Adrenal gland (tissue), 12 donors: ENCODE data around the gene ZNF554. TPM values are rescaled to one million over a fixed set of nuclear protein-coding genes. Genes with fewer than 3 reads are reported as not detected.

Source experiments
- DNase-seq, 7 donors: peaks; one replicate each; pipeline ENCODE4 v3.0.0-alpha.2; 2019 to 2020
- H3K27ac ChIP-seq, 5 donors: fragments of 200-600 bp; sonication (generic) in 4 of 5; 1 replicate in 3 of 5; 2 replicates in 2 of 5; pipeline versions ENCODE4 v1.5.1 to v1.8.0; 2016 to 2020; ENCODE audit warnings: mild to moderate bottlenecking in 1 of 5
- H3K27me3 ChIP-seq: fragments of 200-600 bp; 2 replicates; pipeline ENCODE4 v1.8.0; 2021
- H3K36me3 ChIP-seq, 2 donors: fragments of 200-600 bp; replicated peaks in 1 of 2; 1 replicate in 1 of 2; 2 replicates in 1 of 2; pipeline versions ENCODE4 v1.5.1 to v1.8.0; 2018 to 2022
- H3K4me1 ChIP-seq, 2 donors: fragments of 200-600 bp; replicated peaks in 1 of 2; 1 replicate in 1 of 2; 2 replicates in 1 of 2; pipeline versions ENCODE4 v1.5.1 to v1.8.0; 2018 to 2021
- H3K4me3 ChIP-seq, 4 donors: fragments of 200-600 bp; sonication (generic) in 3 of 4; one replicate each; pipeline ENCODE4 v1.5.1; 2016 to 2018
- H3K9me3 ChIP-seq, 3 donors: fragments of 200-600 bp; sonication (generic) in 1 of 3; replicated peaks in 1 of 3; 1 replicate in 2 of 3; 2 replicates in 1 of 3; pipeline versions ENCODE4 v1.5.1 to v1.8.0; 2016 to 2021
- CTCF ChIP-seq, 6 experiments: fragments of 450-650 bp in 4 of 6; fragments of 200-600 bp in 2 of 6; sonication (generic) in 1 of 6; IDR thresholded peaks; 1 replicate in 5 of 6; 2 replicates in 1 of 6; pipeline versions ENCODE4 v1.5.1 to v1.8.0; 2016 to 2021; ENCODE audit warnings: antibody characterized with exemption in 6 of 6, mild to moderate bottlenecking in 2 of 6, moderate library complexity in 1 of 6
- POLR2A ChIP-seq, 2 donors: fragments of 450-650 bp; IDR thresholded peaks; one replicate each; pipeline ENCODE4 v1.6.1; 2017; ENCODE audit warnings: antibody characterized with exemption in 2 of 2, mild to moderate bottlenecking in 2 of 2, moderate library complexity in 1 of 2
- WGBS, 4 donors: extraction: QIAGEN DNeasy Blood & Tissue Kit in 2 of 4; methylation state at CpG; one replicate each; pipeline versions ENCODE4 v1.1.5 to v1.1.7; 2013 to 2017; 5-methylcytosine and 5-hydroxymethylcytosine counted together
- intact Hi-C, 2 donors: fragments of 100-400 bp; cut with DNase I; formaldehyde crosslinking; loops; one replicate each; pipeline versions ENCODE4 v1.14.1 to v1.15.0; 2022 to 2023
- polyA plus RNA-seq, 3 donors: library from polyadenylated mRNA; stranded (reverse); fragments of 200-250 nt in 2 of 3; fragments of 350-450 nt in 1 of 3; fragmentation: Illumina TruSeq in 1 of 3; extraction: RNeasy Lipid Tissue Mini Kit (QIAGEN cat#74804) in 1 of 3; gene quantifications; one replicate each; pipeline ENCODE4 v1.2.3, GENCODE V29; 2013 to 2014
- total RNA-seq, 9 donors: library from RNA; depleted of rRNA in 4 of 9; stranded (reverse); fragments of >200 nt in 4 of 9; fragments of 120-200 nt in 1 of 9; fragmentation: NEBNext Ultra II Directional in 1 of 9; extraction: Animal tissue kit (Norgen Biotek cat#: 25700) in 1 of 9; gene quantifications; one replicate each; pipeline versions ENCODE4 v1.1.0 to v1.2.4, GENCODE V29; 2013 to 2023
- donor health status: healthy with polysubstance abuse.
- donor health status: Bipolar disorder and iron deficiency.
- donor health status: DM: yes; HTN: yes; CAD: no.
- donor health status: DM: no; HTN: no; CAD: no.
- donor health status: DM: no; HTN: no; CAD: no.
- donor health status: DM: yes; HTN: yes; CAD: no.

The ZNF554 gene
- total and polyA plus RNA-seq, 12 donors: 1.6 to 6.9 (median 3.9) TPM

- DNase-seq: no peak
- H3K4me1 ChIP-seq: peaks cover 11 to 27% of the 10 kb centered on the region in 2 donors
- no peaks in the 10 kb centered on the region for H3K36me3 ChIP-seq
- no peak for TF ChIP-seq CTCF (IDR thresholded peaks at IDR 0.05)
- no peak for TF ChIP-seq POLR2A (IDR thresholded peaks at IDR 0.05)
- intact Hi-C loops: no loop called here
- no peaks in the 10 kb centered on the region for H3K27me3 ChIP-seq
- no peak overlapping the region for H3K27ac ChIP-seq
- no peak overlapping the region for H3K4me3 ChIP-seq
- H3K9me3 ChIP-seq: no peaks in the 10 kb centered on the region
- 90 to 96% (median 94%) methylated on average over 5 of the region's 5 CpGs for WGBS, 4 donors
Observed at GRCh38 chr19:2788237-2788636, 31.4 kb upstream of the ZNF554 start.

GRCh38 chr19:2790194-2790556 lies 29.5 kb upstream of the ZNF554 start:
- TF ChIP-seq CTCF (IDR thresholded peaks at IDR 0.05): no peak
- TF ChIP-seq POLR2A (IDR thresholded peaks at IDR 0.05): no peak
- Histone ChIP-seq H3K9me3 (no peaks in the 10 kb centered on the region), H3K27me3 (no peaks in the 10 kb centered on the region), H3K36me3 (peaks cover 0 to 8% of the 10 kb centered on the region in 2 donors), H3K4me3 (no peak overlapping the region), H3K27ac (no peak overlapping the region), H3K4me1 (peaks cover 7 to 11% of the 10 kb centered on the region in 2 donors)
- no peak for DNase-seq
- intact Hi-C loops: no loop called here
- WGBS, 4 donors: 90 to 97% (median 94%) methylated on average over 14 of the region's 14 CpGs

DNA sequence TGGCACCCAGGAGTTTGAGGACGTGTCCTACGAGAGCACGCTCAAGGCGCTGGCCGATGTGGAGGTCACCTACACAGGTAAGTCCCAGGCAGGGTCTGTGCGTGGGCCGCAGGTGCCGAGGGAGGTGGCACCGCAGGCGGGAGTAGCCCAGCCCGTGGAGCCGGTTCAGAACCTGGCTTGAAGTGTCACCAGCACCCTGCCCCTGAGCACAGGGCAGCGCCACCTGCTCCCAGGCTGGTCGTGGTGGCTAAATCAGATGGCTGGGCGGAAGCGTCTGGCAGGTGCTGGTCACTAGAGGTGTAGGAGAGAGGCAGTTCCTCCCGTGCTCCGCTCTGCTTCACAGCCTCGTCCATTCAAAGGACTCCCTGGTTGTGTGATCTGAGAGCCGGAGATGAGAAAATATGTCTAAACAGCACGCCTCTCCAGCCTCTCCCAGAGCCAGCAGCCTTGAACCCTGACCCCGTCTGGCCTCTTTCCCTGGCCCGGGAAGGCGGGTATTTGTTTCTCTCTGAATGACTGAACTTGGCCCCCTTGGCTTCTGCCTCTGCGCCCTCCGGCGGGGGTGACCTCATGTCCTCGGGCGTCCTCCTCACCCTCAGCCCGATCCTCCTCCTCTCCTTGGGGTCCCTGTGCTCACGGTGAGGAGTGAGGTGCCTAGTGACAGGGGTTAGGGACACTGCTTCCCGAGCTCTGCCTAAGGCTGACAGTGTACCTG lies 29.0 kb upstream of the ZNF554 start:
- H3K4me1 ChIP-seq: peaks cover 6 to 11% of the 10 kb centered on the region in 2 donors
- H3K27ac ChIP-seq: no peak overlapping the region
- intact Hi-C loops: no loop called here
- no peaks in the 10 kb centered on the region for H3K27me3 ChIP-seq
- no peaks in the 10 kb centered on the region for H3K9me3 ChIP-seq
- WGBS, 4 donors: 87 to 94% (median 93%) methylated on average over 25 to 32 of the region's 32 CpGs
- H3K4me3 ChIP-seq: no peak overlapping the region
- DNase-seq: no peak
- H3K36me3 ChIP-seq: peaks cover 0 to 9% of the 10 kb centered on the region in 2 donors
- TF ChIP-seq POLR2A (IDR thresholded peaks at IDR 0.05) (no peak), CTCF (IDR thresholded peaks at IDR 0.05) (no peak)

DNA sequence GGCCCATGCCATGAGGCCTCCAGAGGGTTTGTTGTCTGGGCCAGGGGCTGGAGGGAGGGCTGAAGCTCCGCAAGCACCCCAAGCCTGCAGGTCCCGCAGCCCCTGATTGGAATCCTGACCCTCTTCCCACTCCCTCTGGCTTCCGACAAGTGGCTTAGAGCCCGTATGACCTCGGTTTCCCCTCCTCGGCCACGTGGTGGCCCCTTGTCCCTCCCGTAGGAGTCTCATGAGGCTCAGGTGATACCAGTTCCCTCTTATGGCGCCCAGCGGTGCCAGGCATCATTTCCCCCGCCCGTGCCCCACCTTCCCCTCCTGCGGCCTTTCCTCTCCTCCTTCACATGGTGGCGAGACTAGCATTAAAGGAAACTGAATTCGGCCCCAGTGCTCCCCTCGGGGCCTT lies 28.2 kb upstream of the ZNF554 start:
- H3K27me3 ChIP-seq: no peaks in the 10 kb centered on the region
- peaks cover 0 to 9% of the 10 kb centered on the region in 2 donors for H3K36me3 ChIP-seq
- intact Hi-C loops: no loop called here
- no peak for TF ChIP-seq CTCF (IDR thresholded peaks at IDR 0.05)
- TF ChIP-seq POLR2A (IDR thresholded peaks at IDR 0.05): no peak
- WGBS, 4 donors: 85 to 97% (median 94%) methylated on average over 13 to 16 of the region's 16 CpGs
- no peak overlapping the region for H3K27ac ChIP-seq
- H3K9me3 ChIP-seq: no peaks in the 10 kb centered on the region
- H3K4me3 ChIP-seq: no peak overlapping the region
- H3K4me1 ChIP-seq: peaks cover 0 to 3% of the 10 kb centered on the region in 2 donors
- no peak for DNase-seq
